Glomerular visceral epithelial cell (primary cell): Measurements from ENCODE around the gene EPHA4.

Source experiments
- DNase-seq: peaks from one replicate; pipeline ENCODE4 v3.0.0-alpha.2; 2016; ENCODE audit errors: extremely low spot score

Gene EPHA4

DNA sequence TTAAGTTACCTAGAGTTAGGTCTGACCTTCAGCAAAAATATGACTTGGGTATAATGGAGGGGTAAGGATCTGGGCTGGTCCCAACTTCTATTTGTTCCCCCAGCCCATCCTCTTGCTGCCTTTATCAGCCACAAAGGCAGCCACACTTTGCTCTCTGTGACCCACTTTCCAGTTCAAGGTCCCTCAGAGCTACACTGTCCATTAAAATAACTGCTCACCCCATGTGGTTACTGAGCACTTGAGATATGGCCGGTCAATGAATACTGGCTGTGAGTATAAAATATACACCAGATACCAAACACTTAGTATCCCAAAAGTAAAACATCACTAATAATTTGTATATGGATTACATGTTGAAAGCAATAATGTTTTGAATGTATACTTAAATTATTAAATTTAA, 67.2 kb downstream of the EPHA4 start:
- DNase-seq = no peak

DNA sequence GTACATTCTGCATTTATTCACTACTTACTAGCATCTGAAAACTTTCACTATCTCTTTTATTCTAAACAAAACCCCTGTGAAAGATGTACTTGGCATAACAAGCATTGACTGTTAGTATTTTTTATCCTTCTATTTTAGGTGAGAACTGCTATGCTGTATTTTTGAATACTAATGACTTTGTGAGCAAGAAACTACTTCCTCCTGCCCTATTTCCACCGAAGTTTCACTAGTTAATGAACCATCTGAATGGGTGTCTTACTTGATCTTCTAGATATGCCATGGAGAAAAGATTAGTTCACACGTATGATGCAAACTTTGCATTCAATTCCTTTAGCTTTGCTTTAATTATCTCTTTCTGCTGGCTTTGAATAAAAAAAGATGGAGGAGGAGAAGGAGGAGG, 68.1 kb downstream of the EPHA4 start:
- no peak for DNase-seq

DNA sequence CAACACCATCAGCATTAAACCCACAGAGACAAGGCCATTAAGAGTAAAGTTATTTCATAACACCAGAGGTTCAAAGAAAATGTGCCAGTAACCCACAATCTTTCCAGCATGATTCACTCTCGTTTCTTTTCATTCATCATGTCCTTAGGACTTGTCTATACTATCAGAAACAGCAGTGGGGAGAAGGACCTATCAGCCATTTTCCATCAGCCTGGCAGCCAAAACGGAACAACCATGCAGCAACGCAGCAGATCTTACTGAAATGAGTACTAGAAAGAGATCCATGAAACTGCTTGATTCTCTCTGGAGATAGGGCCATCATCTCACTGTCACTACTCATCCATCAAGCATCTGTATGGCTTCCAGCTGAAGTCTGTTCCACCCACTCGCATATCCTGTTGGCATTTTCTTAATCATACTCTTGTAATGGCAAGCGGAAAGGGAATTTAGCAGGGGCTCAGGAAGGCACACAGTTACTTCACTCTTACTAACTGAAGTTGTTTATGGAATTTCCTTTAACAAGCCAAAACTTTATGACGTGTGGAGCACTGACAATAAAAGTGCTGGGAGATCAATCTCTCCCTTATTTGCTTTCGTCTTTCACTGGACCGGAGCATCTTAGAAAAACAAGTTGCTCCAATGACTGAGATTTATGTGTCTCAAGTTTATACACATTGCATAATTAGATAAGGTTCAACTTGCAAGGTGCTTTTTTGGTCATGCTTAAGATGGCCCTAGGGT, 69.7 kb downstream of the EPHA4 start:
- DNase-seq = peak; percentile 46

DNA sequence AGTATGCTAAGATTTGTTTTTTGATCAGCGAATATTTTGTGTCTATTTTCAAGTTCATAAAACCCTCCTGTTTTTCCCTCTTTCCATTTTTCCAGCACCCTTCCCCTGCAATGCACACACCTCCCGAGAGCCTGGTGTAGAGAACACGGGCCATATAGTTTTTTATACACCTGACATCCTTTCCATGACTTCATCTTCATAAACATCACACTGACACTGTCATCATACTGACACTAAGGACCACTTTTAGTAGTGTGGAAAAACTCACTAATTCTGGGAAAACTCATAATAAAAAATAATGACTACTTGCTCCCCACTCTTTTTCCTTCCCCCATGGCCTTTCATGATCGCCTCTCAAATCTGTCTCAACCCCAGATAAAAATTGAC, 70.2 kb downstream of the EPHA4 start:
- DNase-seq = no peak

DNA sequence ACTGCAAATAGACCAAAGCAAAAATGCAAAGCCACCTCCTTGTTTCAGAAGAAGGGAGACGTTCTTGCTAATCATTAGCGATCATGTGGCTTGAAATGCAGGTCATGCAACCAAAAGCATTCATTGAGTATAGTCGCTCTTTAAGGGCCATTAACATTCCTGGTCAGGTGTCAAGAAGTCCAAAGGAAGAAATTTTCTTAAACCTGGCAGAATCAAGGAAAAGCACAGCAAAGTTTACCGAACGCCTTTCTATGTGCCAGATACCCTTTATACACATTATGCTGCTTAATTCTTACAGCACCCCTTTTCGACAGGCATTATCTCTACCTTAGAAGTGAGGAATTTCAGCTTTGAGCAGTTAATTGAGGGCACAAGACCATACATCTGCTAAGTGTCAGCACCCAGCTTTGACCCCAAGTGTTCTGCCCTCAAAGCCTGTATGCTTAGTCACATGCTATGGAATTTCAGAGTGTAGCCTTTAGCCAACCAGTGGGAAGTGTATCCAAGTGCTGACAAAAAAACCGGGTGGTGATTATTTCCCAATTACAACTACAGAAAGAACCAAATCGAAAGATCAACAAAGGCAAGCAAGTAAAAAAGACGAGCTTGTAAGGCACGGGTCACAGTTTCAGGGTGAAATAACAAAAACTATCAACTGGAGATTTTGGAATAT, 70.8 kb downstream of the EPHA4 start:
- peak; percentile 73 for DNase-seq

DNA sequence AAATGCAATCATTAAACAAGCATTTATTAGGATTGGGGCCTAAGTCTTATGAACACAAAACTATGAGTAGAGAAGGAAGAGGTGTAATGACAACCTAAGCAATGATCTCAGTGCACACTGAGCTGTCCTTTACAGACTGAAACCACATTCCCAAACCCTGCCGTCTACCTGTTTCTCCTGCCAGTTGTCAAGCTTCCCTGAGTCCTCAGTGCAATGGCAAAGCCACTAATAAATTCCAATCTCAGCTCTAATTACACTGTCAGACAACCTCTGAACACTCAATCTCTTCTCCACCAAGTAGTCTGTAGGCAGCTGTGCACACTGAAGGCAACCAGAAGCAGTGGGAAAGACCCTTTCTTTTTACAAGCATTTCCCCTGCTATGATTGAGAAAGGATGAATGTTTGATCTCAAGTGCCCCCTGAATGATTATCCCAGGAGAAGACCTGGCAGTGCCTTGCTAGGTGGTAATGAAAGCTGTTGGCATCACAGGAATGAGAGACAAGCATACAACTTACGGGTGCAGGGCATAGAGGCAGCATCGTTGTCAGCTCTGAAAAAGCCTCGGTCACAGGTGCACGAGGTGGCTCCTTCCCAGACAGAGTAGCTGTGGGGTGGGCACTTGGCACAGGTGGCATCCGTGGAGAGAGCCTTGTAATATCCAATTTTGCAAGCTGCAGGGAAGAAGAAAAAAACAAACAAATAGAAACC, 71.4 kb downstream of the EPHA4 start:
- DNase-seq = peak; percentile 37

DNA sequence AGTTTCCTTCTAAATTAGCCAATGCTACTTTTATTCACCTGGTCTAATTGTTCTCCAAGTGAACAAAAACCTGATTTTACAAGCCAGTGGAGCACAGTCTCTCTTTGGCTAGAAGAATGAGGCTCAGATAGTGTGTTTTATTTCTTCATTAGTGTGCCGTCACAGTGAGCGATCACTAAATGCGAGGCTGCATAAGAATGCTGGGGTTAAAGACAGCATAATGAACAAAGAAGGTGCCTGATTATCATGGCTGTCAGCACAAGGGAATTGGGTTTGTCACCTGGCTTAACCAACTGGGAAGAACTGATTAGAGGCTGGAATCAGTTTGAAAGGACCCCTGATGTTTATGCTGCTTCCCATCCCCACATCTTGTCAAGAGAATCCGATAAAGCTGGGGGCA, 76.4 kb downstream of the EPHA4 start:
- no peak for DNase-seq

DNA sequence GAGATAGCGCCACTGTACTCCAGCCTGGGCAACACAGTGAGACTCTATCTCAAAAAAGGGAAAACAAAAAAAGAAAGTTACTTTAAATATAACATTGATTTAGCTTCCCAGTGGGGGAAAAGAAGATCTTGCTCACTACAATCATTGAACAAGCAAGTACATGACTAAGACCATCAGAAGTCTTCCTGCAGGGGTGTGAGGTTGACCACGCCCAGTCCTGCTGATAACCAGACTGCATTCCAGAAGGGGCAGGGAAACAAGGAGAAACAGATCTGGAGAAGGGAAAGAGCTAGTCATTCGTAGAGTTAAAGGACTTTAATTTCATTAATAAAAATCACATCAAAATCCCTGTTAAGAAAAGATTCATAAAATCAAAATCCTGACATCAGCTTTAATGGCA, 77.5 kb downstream of the EPHA4 start:
- DNase-seq = no peak

DNA sequence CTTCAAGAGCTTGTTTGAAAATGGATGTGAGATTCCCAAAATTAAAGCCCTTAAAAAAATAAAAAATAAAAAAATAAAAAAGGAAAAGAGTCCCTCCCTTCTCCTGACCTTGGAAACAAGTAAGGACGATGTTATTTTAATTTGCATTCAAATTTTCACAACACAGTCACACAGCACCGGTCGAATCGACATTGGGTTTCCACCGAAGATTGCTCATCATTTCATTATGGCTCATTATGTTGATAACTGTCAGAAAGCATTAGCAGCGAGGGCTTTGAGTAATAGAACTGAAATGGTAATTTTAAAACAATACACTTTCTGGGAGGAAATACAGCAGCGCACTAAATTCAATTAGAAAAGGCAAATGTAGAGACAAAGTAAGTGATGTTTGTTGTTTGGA, 78.7 kb downstream of the EPHA4 start:
- DNase-seq = no peak

DNA sequence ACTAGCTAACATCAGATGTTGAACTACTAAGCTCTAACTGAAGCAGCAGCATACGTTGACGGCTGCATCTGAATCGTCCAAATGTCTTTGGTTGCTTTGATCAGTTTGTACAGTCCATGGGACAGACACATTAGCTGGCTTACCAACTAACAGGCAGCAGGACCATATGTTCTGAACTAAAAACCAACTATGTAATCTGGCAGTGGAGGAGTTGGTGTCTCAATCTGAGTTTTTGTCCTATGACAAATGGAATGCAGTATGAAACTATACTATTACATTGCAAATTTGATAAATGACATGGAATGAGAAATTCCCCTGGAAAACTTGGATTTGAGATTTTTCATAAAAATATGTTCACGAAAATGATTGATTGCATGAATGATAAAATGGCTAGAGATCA, 79.5 kb downstream of the EPHA4 start:
- no peak for DNase-seq

DNA sequence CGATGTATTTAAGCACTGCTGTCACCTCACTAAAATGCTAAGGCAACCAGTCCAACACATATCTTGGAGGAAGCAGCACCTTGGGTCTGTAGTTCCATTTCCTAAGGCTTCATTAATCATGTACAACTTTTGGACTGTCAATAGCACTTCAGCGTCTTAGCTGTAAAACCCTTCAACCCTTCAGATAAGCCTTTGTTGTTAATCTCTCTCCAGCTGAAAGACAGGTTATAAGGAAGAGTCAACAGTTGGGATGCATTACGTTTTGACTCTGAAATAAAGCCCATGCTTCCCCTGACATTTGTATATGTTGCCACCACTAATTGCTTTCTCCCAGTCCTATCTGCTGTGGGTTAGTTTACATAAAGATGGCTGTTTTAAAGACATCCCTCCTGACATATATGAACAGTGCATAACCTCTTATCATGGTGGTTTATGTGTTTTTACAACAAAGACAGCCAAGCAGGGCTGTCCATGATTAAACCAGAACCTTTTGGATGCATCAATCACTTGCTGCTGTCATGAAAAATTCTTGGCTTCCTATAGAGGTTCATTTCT, 81.5 kb downstream of the EPHA4 start:
- DNase-seq = no peak

DNA sequence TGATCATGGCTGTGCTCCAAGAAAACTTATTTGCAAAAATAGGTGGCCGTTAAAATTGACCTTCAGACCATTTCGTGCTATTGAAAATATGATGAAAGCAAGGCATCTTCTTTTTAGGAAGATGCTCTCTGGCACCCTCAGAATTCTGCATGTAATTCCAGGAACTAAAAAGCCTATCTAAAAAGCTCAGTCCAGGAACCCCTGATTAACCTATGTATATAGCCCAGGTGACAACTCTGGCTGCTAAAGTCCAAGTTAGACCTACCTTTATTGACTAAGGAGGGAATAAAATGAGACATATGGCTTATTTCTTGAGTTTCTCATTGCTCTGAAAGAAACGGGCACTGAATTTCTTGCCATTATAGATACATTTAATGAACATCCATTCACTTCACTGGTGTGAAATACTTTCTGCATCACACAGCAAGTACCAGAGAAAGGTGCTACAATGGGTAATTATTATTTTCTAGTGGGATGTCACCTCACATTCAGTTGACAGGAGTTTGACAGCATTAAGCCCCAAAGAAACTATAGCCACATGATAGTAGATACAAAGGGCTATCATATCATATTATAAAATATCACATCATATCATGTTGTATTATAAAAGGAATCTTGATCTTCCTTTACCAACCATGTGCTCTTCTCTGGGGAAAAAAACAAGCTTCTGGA, 83.8 kb downstream of the EPHA4 start:
- DNase-seq = no peak

DNA sequence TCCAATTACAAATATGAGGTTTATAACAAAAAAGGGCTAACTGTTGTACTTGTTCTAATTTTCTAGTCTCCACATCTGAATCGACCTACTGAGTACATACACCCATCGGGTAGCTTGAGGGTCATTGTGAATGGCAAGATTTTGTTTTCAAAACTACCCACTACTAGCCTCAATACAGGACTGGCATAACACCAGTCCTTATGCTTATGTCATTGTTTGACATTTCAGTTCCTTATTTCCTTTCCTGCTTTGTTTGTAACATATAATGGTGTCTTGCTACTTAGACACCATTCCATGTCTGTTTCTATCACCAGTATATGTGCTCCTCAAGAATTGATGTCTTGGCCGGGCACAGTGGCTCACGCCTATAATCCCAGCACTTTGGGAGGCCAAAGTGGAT, 86.0 kb downstream of the EPHA4 start:
- DNase-seq = no peak

DNA sequence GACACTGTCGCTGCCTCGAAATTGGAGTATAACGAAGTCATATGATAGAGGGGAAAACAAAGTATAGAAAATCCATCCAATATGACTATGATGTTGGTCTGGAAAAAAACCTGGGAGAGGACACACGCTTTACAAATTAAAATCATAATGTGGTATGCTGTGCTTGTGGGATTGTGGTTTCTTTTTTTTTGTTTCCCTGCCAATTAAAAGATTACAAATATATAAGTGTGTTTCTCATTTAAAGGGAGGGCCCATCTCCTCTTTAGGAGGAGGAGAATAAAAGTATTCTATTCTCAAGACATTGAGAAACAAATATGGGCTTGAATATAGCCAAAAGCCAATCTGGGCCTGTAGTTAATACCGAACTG, 86.6 kb downstream of the EPHA4 start:
- DNase-seq = no peak

DNA sequence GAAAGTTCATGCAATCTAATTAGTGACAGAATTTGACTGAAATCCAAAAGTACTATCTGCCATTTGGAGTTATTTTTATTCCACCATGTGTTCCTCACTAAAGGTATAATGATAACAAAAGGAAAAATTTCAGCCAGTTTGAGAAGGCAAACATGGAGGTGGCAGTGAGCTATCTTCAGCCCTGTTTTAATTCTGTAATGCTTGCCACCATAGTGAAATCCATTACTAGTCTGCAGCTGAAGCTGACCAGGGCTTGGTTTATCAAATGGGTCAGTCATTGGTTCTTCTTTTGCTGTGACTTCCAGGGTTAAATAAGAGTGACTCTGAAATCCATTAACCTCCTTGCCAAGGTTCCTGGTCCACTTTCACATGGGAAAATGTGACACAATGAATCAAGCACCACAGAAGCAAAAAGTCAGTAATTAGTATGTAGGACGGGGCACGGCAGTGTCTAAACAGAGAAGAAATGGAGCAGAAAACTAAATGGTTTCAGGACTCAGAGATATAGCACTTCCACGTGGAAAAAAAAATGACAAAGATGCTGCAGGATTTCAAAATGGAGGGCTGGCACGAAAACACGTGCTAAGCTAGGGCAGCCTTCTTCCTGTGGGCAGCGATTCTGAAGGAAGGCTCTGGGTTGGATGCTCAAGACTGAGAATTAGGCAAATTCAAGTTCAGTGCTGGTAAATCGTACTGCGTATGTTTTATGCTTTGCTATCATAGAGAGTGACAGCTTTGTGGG, 87.2 kb downstream of the EPHA4 start:
- DNase-seq = no peak

DNA sequence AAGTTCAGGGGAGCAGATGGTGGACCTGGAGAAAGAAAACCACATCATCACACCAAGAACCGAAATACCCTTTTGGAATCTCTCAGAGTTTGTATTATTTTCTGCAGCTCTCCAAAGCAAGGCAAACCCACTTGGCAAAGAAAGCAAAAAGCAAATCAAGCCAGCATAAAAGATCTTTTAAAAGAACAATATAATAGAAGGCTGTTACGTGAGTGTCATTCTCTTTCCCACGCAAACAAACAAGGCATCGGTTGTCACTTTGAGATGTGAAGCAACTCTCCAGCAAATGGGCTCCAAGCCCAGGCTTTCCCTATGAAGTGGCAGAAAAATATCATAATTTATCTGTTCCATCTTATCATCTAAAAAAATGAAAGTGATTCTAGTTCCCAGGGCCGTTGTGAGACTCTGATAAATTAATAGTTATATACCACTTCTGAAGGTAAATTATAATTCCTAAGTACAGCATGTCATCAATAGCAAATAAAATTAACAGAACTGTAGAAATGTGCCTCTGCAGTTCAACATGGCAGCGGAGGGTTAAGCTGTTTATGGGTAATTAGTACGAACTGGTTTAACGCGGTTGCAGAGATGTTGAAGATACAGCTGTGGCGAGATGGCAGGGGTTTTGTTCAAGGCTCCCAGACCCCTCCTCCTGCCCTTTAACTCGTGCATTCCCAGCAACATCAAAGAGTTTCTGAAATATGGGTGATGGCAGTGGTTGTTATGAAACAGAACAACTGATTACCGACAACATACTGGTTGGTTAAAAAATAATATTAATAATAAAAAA, 89.2 kb downstream of the EPHA4 start:
- no peak for DNase-seq

DNA sequence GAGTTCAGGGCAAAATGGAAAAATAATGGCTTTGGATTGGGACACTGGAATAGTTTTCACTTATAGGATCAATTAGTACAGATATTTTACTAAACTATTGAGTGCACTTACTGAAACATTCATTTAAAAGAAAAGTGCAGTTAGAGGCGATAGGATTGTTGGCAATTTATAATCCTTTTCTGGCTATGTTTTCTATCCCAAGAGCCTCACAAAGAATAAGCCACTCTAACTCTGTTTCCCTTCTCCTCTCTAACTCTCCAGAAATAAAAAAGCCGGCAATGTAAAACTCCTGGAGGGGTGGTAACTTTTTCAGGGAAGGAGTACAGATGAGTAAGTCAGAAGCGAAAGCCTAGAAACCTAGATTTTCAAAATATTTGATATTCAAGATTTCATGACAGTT, 91.3 kb downstream of the EPHA4 start:
- DNase-seq = no peak

DNA sequence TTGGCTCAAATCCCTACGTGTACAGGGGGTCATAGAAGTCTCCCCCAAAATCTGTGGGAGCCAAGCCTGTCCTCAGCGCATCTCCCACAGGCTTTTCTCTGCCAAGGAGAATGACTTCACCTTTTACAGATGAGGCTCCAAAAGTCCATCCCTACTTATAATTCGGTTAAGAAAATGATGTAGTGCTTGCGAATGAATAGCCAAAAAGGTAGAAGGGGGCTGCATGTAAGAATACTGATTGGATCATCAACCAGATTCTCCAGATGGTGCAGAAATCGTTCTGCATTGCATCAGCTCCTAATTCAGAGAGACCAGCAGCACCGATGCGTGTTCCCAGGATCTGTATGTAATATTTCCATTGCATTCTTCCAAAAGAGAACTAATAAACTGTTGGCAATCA, 91.9 kb downstream of the EPHA4 start:
- no peak for DNase-seq

DNA sequence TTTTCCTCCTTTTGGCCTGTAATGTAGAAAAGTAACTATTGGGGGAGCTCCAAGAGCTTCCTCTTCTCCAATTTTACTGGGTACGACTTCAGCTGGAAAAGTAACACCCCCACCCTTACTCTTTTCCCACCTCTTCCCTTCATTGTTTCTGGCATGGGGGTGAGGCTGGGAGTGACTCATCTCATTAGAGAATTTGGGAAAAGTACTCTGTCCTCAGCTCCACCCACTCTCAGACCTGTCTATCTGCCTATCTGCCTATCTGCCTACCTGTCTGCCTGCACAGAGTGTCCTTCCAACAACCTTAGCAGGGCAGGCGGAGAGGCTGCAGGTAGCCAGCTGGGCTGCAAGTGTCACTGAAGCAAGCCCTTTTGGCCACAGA, 93.6 kb downstream of the EPHA4 start:
- no peak for DNase-seq

DNA sequence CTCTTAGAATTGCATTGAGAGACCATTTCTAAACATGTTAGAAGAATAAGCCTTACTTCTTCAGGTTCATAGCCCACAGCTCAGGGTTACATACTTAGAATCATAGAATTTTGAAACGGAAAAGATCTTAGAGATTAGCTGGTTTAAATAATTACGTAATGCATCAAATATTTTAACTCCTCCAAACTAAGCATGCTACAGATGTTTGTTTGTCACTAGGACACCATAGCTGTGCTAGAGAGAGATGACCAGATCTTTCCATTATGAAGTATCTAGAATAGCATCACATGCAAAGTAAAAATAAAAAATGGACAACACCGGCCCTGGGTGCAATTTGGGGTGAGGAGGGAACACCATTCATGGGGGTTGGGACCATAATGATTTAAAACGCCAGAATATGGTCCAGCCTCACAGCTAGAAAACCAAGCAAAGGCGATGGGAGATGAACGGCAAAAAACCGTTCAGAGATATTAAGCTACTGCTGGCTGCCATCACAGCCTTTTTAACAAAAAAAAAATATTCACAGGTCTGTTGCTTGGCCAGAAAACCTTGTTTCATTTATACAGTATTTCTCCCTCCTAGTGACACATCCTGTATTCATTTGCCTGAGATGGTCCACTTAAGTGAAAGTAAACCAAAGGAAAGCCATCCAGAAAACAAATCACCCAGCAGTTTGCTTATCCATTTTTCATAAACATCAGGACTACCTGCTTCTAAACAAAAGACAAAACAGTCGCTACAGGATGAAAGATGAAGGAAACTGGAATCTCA, 94.2 kb downstream of the EPHA4 start:
- DNase-seq = no peak
